Stomach (tissue), 4 donors: ENCODE results near the gene SPG7.

ENCODE experiments used
- EP300 ChIP-seq: sonication (generic); formaldehyde crosslinking; IDR thresholded peaks from one replicate; pipeline ENCODE4 v1.6.1; 2017; ENCODE audit warnings: antibody characterized with exemption
- POLR2A ChIP-seq, 4 donors: fragments of 450-650 bp; IDR thresholded peaks; one replicate each; pipeline ENCODE4 v1.6.1; 2016; ENCODE audit warnings: antibody characterized with exemption in 4 of 4, control low read depth in 2 of 4, mild to moderate bottlenecking in 1 of 4, moderate library complexity in 1 of 4
- TF ChIP-seq, protein P1 (sequence below), 7 experiments: fragments of 450-650 bp in 4 of 7; fragments of 200-600 bp in 3 of 7; sonication (generic) in 3 of 7; IDR thresholded peaks; one replicate each; pipeline ENCODE4 v1.5.1; 2016 to 2019; ENCODE audit warnings: antibody characterized with exemption in 7 of 7, control low read depth in 2 of 7, mild to moderate bottlenecking in 1 of 7

DNA sequence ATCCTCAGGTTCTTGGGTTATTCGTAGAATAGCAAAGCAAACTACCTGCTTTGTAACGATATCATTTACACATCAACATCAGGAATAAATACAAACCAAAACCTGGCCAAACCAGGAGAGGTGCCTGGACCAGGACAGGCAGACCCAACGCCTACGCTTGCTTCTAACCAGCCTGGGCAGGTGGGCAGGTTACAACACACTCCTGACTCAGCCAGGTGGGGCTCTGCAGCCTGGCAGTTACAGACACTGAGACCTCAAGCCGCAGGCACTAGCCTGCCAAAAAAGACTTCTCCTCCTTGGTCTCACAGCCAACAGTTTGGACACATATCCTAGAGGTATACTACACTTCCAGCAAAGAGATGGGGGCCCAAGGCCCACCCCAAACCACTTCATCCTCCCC, 31.8 kb upstream of the SPG7 start:
- TF ChIP-seq EP300 (no peak), POLR2A (IDR thresholded peaks at IDR 0.05) (no peak)
- TF ChIP-seq, protein P1, sequence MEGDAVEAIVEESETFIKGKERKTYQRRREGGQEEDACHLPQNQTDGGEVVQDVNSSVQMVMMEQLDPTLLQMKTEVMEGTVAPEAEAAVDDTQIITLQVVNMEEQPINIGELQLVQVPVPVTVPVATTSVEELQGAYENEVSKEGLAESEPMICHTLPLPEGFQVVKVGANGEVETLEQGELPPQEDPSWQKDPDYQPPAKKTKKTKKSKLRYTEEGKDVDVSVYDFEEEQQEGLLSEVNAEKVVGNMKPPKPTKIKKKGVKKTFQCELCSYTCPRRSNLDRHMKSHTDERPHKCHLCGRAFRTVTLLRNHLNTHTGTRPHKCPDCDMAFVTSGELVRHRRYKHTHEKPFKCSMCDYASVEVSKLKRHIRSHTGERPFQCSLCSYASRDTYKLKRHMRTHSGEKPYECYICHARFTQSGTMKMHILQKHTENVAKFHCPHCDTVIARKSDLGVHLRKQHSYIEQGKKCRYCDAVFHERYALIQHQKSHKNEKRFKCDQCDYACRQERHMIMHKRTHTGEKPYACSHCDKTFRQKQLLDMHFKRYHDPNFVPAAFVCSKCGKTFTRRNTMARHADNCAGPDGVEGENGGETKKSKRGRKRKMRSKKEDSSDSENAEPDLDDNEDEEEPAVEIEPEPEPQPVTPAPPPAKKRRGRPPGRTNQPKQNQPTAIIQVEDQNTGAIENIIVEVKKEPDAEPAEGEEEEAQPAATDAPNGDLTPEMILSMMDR (IDR thresholded peaks at IDR 0.05) = no peak
